ENCODE measurements around the gene TOMT.
"Not testable (repeated sequence)": the region's sequence is repeated elsewhere in the genome, so short reads cannot be mapped to it uniquely, and the experiment has no call there.

DNA sequence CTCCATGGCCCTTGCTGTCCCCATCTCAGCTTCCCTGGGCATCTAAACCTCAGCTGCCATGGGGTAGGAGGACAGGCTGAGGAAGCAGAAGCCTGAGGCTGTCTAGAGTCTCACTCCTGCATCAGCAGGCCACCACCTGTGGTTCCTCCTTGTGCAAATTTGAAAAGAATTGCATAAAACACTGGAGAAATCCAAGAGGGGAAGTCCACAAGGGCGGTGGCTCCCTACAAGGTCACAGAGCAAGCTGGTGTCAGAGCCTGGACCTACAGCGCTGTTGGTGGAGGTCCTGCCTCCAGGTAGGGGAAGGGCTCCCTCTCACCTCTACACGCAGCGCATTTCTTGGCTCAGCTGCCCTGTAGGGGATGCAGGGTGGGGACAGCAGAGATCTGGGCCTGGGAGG, 29.7 kb downstream of the TOMT start, which contains the start of gene FOLR3:
- TF ChIP-seq, protein P1, sequence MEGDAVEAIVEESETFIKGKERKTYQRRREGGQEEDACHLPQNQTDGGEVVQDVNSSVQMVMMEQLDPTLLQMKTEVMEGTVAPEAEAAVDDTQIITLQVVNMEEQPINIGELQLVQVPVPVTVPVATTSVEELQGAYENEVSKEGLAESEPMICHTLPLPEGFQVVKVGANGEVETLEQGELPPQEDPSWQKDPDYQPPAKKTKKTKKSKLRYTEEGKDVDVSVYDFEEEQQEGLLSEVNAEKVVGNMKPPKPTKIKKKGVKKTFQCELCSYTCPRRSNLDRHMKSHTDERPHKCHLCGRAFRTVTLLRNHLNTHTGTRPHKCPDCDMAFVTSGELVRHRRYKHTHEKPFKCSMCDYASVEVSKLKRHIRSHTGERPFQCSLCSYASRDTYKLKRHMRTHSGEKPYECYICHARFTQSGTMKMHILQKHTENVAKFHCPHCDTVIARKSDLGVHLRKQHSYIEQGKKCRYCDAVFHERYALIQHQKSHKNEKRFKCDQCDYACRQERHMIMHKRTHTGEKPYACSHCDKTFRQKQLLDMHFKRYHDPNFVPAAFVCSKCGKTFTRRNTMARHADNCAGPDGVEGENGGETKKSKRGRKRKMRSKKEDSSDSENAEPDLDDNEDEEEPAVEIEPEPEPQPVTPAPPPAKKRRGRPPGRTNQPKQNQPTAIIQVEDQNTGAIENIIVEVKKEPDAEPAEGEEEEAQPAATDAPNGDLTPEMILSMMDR (conservative IDR thresholded peaks at IDR 0.05; ENCODE audit: low read depth, low read length): not testable (repeated sequence)
- not testable (repeated sequence) for TF ChIP-seq CEBPB, POLR2A (IDR thresholded peaks at IDR 0.05; ENCODE audit: low read depth, low read length)

Data from IMR-90 (cell line).